Stimulated activated CD8-positive, alpha-beta memory T cell treated with anti-CD3 and anti-CD28 coated beads, Interleukin-12 subunit alpha, Interleukin-12 subunit beta, amount 100 ng/mL, for 24 hours (primary cell): ENCODE measurements around the gene CCL13.
A peak's percentile ranks its signal among the peaks of the same experiment; 100 is the strongest.
"Not testable (repeated sequence)": the region's sequence is repeated elsewhere in the genome, so short reads cannot be mapped to it uniquely, and the experiment has no call there.

Source experiments
- DNase-seq: peaks from one replicate; pipeline ENCODE4 v3.0.0-alpha.2; 2020; ENCODE audit errors: extremely low read depth

CCL13 gene

GRCh38 chr17:34356194-34356593 lies at the start of gene CCL13:
Gene CCL13 (plus strand): TSS chr17:34356480. CDS start chr17:34356527, 47 bp downstream.
- no peak for DNase-seq

GRCh38 chr17:34307110-34307509 lies 49.2 kb upstream of the CCL13 start:
- DNase-seq: no peak

- DNase-seq: no peak
Observed at GRCh38 chr17:34308371-34308770, 47.9 kb upstream of the CCL13 start.

GRCh38 chr17:34311291-34311690 lies 45.0 kb upstream of the CCL13 start:
- no peak for DNase-seq

- no peak for DNase-seq
Observed at GRCh38 chr17:34312080-34312479, 44.2 kb upstream of the CCL13 start.

- DNase-seq: no peak
Observed at GRCh38 chr17:34313164-34313563, 43.1 kb upstream of the CCL13 start.

GRCh38 chr17:34314279-34314678 lies 42.0 kb upstream of the CCL13 start:
- DNase-seq: no peak

- no peak for DNase-seq
Observed at GRCh38 chr17:34318474-34318873, 37.8 kb upstream of the CCL13 start.

GRCh38 chr17:34319039-34319483 lies 37.2 kb upstream of the CCL13 start, which contains the start of gene CCL8:
Gene CCL8 (plus strand): TSS chr17:34319435. CDS start chr17:34319502, 67 bp downstream.
- DNase-seq: no peak

- no peak for DNase-seq
Observed at GRCh38 chr17:34321964-34322363, 34.3 kb upstream of the CCL13 start.

GRCh38 chr17:34327580-34327979 lies 28.7 kb upstream of the CCL13 start:
- DNase-seq: not testable (repeated sequence)

- no peak for DNase-seq
Observed at GRCh38 chr17:34337701-34338100, 18.6 kb upstream of the CCL13 start.

GRCh38 chr17:34339138-34339770 lies 17.0 kb upstream of the CCL13 start:
- no peak for DNase-seq

GRCh38 chr17:34341916-34342315 lies 14.4 kb upstream of the CCL13 start:
- DNase-seq: no peak

GRCh38 chr17:34347063-34347462 lies 9.2 kb upstream of the CCL13 start:
- DNase-seq: no peak

- DNase-seq: no peak
Observed at GRCh38 chr17:34349751-34350150, 6.5 kb upstream of the CCL13 start.

GRCh38 chr17:34351096-34351495 lies 5.2 kb upstream of the CCL13 start:
- DNase-seq: no peak

- no peak for DNase-seq
Observed at GRCh38 chr17:34352191-34352590, 4.1 kb upstream of the CCL13 start.

GRCh38 chr17:34354637-34355036 lies 1.6 kb upstream of the CCL13 start:
- no peak for DNase-seq

- no peak for DNase-seq
Observed at GRCh38 chr17:34357398-34357797, 1.1 kb downstream of the CCL13 start.

- no peak for DNase-seq
Observed at GRCh38 chr17:34358631-34359030, 2.4 kb downstream of the CCL13 start.

GRCh38 chr17:34360601-34361270 lies 4.5 kb downstream of the CCL13 start:
- no peak for DNase-seq

- peak; percentile 36 for DNase-seq
Observed at GRCh38 chr17:34361478-34362061, 5.3 kb downstream of the CCL13 start.
